ENCODE measurements around the gene GPR61. TPM values are rescaled to one million over a fixed set of nuclear protein-coding genes. Genes with fewer than 3 reads are reported as not detected.

The GPR61 gene
- total RNA-seq, 2 experiments from 2014 or later: 0.53 TPM; not detected in 1

GRCh38 chr1:109530457-109531087 is 9.1 kb upstream of the GPR61 start:
- Mint-ChIP-seq H3K4me1 (peaks cover 22% of the 10 kb centered on the region), H3K9me3 (no peaks in the 10 kb centered on the region), H3K36me3 (ENCODE audit: low read depth) (no peaks in the 10 kb centered on the region), H3K27me3 (peaks cover 10% of the 10 kb centered on the region), H3K4me3 (no peak overlapping the region), H3K27ac (no peak overlapping the region)
- no peak for DNase-seq
- CTCF ChIA-PET: interaction anchor here (1.5 to 17.9 kb wide), 6 partner anchors 12 to 253 kb away, joined by 3 to 779 read pairs (median 22); partner anchors contain the start of genes AMIGO1, ATXN7L2, CYB561D1 and PSMA5
- POLR2A ChIA-PET: interaction anchor here (0.9 to 5.2 kb wide), 7 partner anchors 11 to 45 kb away, joined by 3 to 46 read pairs (median 13); partner anchors contain the start of genes AMIGO1, ATXN7L2, CYB561D1 and GNAI3

GRCh38 chr1:109531380-109531779 is 8.3 kb upstream of the GPR61 start:
- H3K4me3 Mint-ChIP-seq: no peak overlapping the region
- H3K27me3 Mint-ChIP-seq: peaks cover 5% of the 10 kb centered on the region
- peak overlapping the region; percentile 10 for H3K27ac Mint-ChIP-seq
- H3K4me1 Mint-ChIP-seq: peaks cover 22% of the 10 kb centered on the region
- ChIA-PET CTCF (interaction anchor here (0.6 to 17.9 kb wide), 30 partner anchors 9 to 503 kb away, joined by 3 to 779 read pairs (median 8); partner anchors contain the start of genes AHCYL1, AMIGO1, ATXN7L2 and CYB561D1), POLR2A (interaction anchor here (1.0 to 5.2 kb wide), 11 partner anchors 15 to 248 kb away, joined by 3 to 54 read pairs (median 12); partner anchors contain the start of genes AMIGO1, ATXN7L2, CYB561D1 and PSMA5)
- DNase-seq: no peak
- no peaks in the 10 kb centered on the region for H3K9me3 Mint-ChIP-seq
- no peaks in the 10 kb centered on the region for H3K36me3 Mint-ChIP-seq (ENCODE audit: low read depth)

- H3K4me1 Mint-ChIP-seq: peaks cover 22% of the 10 kb centered on the region
- CTCF ChIA-PET: interaction anchor here (0.6 to 17.9 kb wide), 50 partner anchors 9 to 502 kb away, joined by 3 to 779 read pairs (median 5); partner anchors contain the start of genes AHCYL1, AMIGO1, AMPD2 and ATXN7L2
- H3K9me3 Mint-ChIP-seq: no peaks in the 10 kb centered on the region
- H3K27me3 Mint-ChIP-seq: peaks cover 2% of the 10 kb centered on the region
- DNase-seq: no peak
- H3K27ac Mint-ChIP-seq: no peak overlapping the region
- peak overlapping the region; percentile 48 for H3K4me3 Mint-ChIP-seq
- POLR2A ChIA-PET: interaction anchor here (0.7 to 5.2 kb wide), 16 partner anchors 8 to 269 kb away, joined by 3 to 54 read pairs (median 8); partner anchors contain the start of genes AMIGO1, ATXN7L2, CYB561D1 and GNAI3
- no peaks in the 10 kb centered on the region for H3K36me3 Mint-ChIP-seq (ENCODE audit: low read depth)
Measured at GRCh38 chr1:109531826-109532364, 7.8 kb upstream of the GPR61 start.

DNA sequence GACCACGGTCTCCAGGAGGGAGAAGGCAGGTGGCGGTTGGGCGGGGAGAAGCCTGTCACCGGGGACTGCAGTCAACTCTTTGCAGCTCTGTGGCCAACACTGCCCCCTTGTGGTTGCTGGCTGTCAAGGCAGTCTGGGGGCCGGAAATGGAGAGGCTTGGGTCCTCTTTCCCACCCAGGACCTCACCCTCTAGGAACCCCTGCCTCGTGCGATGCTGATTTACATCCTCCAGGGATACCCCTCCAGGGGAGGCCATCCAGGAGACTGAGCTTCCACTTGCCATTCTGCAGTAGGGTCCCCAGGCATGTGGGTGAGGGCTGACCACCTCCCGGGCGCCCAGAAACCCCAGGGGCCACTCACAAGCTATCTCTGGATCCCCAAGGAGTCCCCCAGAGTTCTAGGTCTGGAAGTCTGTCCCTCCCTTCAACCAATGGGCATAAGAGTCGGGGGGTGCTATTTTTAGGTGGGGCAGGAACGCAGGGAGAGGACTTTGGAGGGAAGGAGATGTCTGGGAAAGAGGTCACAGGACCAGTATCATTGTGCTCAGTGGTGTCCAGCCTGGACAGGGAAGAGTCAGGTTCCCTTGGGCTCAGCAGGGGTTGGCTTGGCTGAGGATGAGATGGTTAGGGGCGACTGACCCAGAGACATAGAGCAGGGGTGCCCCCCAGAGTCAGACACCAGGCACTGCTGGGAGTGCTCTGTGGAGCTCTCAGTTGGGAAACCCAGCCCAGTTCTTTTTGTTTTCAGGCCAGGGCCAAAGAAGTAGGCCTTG is 7.1 kb upstream of the GPR61 start:
- CTCF ChIA-PET: interaction anchor here (0.5 to 17.9 kb wide), 59 partner anchors 9 to 502 kb away, joined by 3 to 779 read pairs (median 4); partner anchors contain the start of genes AHCYL1, AMIGO1, AMPD2 and ATXN7L2
- H3K4me1 Mint-ChIP-seq: peaks cover 22% of the 10 kb centered on the region
- POLR2A ChIA-PET: interaction anchor here (0.7 to 5.2 kb wide), 17 partner anchors 9 to 270 kb away, joined by 3 to 54 read pairs (median 7); partner anchors contain the start of genes AMIGO1, ATXN7L2, CYB561D1 and GNAI3
- no peaks in the 10 kb centered on the region for H3K9me3 Mint-ChIP-seq
- H3K36me3 Mint-ChIP-seq (ENCODE audit: low read depth): no peaks in the 10 kb centered on the region
- peak overlapping the region; percentile 48 for H3K4me3 Mint-ChIP-seq
- peak; percentile 92 for DNase-seq
- H3K27me3 Mint-ChIP-seq: no peaks in the 10 kb centered on the region
- H3K27ac Mint-ChIP-seq: peak overlapping the region; percentile 90

- ChIA-PET CTCF (interaction anchor here (0.6 to 17.9 kb wide), 7 partner anchors 11 to 278 kb away, joined by 3 to 779 read pairs (median 22); partner anchors contain the start of genes ATXN7L2, CYB561D1 and SORT1), POLR2A (no interaction called here)
- Mint-ChIP-seq H3K36me3 (ENCODE audit: low read depth) (no peaks in the 10 kb centered on the region), H3K27ac (no peak overlapping the region), H3K4me3 (no peak overlapping the region), H3K27me3 (no peaks in the 10 kb centered on the region), H3K9me3 (no peaks in the 10 kb centered on the region), H3K4me1 (peaks cover 22% of the 10 kb centered on the region)
- no peak for DNase-seq
Measured at GRCh38 chr1:109534307-109534858, 5.3 kb upstream of the GPR61 start.

- Mint-ChIP-seq H3K27me3 (no peaks in the 10 kb centered on the region), H3K9me3 (no peaks in the 10 kb centered on the region), H3K27ac (no peak overlapping the region), H3K4me1 (peaks cover 22% of the 10 kb centered on the region), H3K36me3 (ENCODE audit: low read depth) (no peaks in the 10 kb centered on the region), H3K4me3 (no peak overlapping the region)
- POLR2A ChIA-PET: interaction anchor here (1.1 to 1.3 kb wide), 2 partner anchors 11 to 41 kb away, joined by 3 read pairs; partner anchors contain the start of gene CYB561D1
- no peak for DNase-seq
- CTCF ChIA-PET: interaction anchor here (7.4 to 17.9 kb wide), 2 partner anchors 9 to 40 kb away, joined by 52 to 779 read pairs; partner anchors contain the start of genes ATXN7L2 and CYB561D1
Measured at GRCh38 chr1:109535481-109535880, 4.2 kb upstream of the GPR61 start.

DNA sequence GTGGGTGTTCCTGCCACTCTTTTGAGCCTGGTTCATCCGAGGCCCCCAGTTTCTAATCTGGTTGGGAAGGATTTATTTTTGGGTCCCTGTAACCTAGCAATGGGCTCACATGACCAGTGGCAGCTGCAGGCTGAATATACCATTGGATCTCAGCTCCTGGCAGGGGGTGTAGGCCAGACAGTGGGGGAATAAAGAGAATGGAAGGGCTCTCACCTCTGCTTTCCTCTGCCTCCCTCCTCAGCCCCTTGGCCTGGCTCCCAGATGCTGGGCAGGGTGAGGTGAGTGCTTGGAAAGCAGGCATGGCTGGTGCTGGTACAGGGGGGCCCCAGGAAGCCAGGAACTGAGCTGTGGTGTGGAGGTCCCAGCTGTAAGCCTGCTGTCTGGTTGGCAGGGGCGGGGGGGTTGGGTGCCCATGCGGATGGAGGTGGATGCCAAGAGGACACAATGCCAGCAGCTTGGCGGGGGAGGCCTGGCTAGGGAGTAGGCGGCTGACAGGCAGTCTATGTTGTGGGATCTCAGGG is 3.6 kb upstream of the GPR61 start:
- H3K9me3 Mint-ChIP-seq: no peaks in the 10 kb centered on the region
- H3K27ac Mint-ChIP-seq: no peak overlapping the region
- peaks cover under 1% of the 10 kb centered on the region for H3K27me3 Mint-ChIP-seq
- no peak for DNase-seq
- POLR2A ChIA-PET: interaction anchor here (1.1 to 1.3 kb wide), 2 partner anchors 10 to 42 kb away, joined by 3 read pairs; partner anchors contain the start of gene CYB561D1
- no peaks in the 10 kb centered on the region for H3K36me3 Mint-ChIP-seq (ENCODE audit: low read depth)
- no peak overlapping the region for H3K4me3 Mint-ChIP-seq
- CTCF ChIA-PET: interaction anchor here (7.4 to 17.9 kb wide), 2 partner anchors 9 to 41 kb away, joined by 52 to 779 read pairs; partner anchors contain the start of genes ATXN7L2 and CYB561D1
- H3K4me1 Mint-ChIP-seq: peaks cover 18% of the 10 kb centered on the region

DNA sequence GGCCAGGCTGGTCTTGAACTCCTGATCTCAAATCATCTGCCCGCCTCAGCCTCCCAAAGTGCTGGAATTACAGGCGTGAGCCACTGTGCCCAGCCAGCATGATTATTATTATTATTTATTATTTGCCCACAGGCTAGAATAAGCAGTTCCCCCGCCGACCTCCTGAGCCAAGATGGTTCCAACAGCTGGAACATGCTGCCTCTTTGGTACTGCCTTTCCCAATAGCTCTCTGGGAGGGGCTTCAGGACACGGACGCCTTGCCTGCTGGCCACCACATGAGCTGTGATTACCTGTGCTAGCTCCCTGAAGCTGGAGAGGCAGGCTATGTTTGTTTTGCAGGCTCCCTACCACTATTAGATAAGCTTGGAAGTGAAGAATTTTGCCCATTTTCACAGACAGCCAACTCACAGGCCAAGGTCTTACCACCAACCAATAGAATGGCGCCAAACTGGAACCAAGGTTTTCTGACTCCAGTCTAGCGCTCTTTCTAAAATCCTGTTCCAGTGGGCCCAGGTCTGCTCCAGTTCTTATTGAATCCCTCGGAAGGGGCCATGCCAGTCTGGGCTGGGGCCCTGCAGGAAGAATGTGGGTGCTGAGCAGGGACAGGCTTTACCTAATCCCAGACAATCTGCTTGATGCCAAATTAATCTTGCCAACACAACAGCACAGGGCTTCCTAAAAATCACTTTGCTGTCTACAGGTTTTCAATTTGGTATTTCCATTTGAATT is 2.1 kb upstream of the GPR61 start:
- Mint-ChIP-seq H3K4me3 (no peak overlapping the region), H3K4me1 (peaks cover 3% of the 10 kb centered on the region), H3K27ac (no peak overlapping the region), H3K36me3 (ENCODE audit: low read depth) (no peaks in the 10 kb centered on the region), H3K27me3 (peaks cover 1% of the 10 kb centered on the region), H3K9me3 (no peaks in the 10 kb centered on the region)
- no peak for DNase-seq
- CTCF ChIA-PET: interaction anchor here (1.0 to 17.9 kb wide), 4 partner anchors 7 to 103 kb away, joined by 4 to 779 read pairs (median 38); partner anchors contain the start of genes ATXN7L2, CYB561D1 and GNAI3
- POLR2A ChIA-PET: interaction anchor here (2.2 kb wide), 1 partner anchor 11 kb away, joined by 7 read pairs; the partner anchor contains the start of gene GNAI3

DNA sequence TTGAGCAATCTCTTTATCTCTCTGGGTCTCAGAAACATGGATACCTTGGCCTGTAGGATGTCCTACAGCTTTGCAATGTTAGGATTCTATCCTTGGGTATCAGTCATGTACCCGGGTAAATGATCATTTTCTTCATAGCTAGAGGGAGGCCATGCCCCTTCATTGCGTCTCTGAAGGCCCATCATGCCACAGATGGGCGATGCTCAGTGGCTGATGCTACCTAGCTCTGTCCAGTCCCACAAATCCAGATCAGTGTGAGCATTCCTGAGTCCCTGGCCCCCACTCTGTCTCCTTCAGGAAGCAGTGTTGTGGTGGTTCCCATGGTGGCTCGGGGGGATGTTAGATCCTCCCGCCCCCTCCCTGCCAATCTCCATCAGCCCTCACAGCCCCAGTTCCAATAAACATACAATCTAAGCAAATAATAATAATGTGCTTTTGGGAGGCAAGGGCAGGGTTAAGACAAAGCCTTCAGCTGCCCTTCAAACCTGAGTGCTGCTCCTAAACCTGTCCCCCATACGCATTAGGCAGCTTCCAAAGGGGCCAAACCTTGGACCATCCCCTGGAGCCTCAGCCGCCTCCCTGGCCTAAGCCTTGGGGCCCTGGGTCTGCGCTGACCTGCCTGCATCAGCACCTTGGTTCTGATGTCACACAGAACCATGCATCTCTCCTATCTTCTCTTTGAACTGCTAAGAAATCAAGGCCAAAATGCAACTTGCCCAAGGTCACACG is 681 bp upstream of the GPR61 start:
- CTCF ChIA-PET: interaction anchor here (5.5 to 17.9 kb wide), 3 partner anchors 6 to 101 kb away, joined by 24 to 779 read pairs (median 52); partner anchors contain the start of genes ATXN7L2 and CYB561D1
- Mint-ChIP-seq H3K27ac (no peak overlapping the region), H3K36me3 (ENCODE audit: low read depth) (no peaks in the 10 kb centered on the region)

DNA sequence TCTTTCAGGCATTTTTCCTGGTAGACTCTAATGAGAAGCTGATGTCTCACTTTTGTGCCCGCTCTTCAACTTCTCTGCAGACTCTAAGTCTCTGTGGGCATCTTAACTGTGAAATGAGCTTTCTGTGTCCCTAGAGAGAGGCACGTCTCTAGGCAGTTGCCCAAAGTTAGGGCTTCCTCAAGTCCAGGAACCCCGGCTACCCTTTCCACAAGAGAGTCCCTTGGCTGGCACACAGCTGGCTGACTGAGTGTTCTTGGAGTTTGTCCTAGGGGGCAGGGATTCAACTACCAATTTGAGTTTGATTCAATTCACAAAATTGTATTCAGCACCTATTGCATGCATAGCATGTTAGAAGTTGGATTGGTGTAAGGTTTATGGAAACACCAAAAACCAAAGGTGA is 1.4 kb downstream of the GPR61 start:
- POLR2A ChIA-PET: interaction anchor here (1.2 kb wide), 2 partner anchors 57 to 90 kb away, joined by 3 read pairs; partner anchors contain the start of gene ATXN7L2
- peaks cover 2% of the 10 kb centered on the region for H3K4me1 Mint-ChIP-seq
- no peaks in the 10 kb centered on the region for H3K36me3 Mint-ChIP-seq (ENCODE audit: low read depth)
- no peak for DNase-seq
- peaks cover 1% of the 10 kb centered on the region for H3K27me3 Mint-ChIP-seq
- no peaks in the 10 kb centered on the region for H3K9me3 Mint-ChIP-seq
- CTCF ChIA-PET: interaction anchor here (1.0 to 17.9 kb wide), 7 partner anchors 8 to 470 kb away, joined by 3 to 779 read pairs (median 5); partner anchors contain the start of genes AHCYL1, ATXN7L2 and CYB561D1
- no peak overlapping the region for H3K27ac Mint-ChIP-seq
- no peak overlapping the region for H3K4me3 Mint-ChIP-seq

More for the DNA sequence above, 681 bp upstream of the GPR61 start:
- Mint-ChIP-seq H3K27me3 (peaks cover 1% of the 10 kb centered on the region), H3K4me3 (no peak overlapping the region), H3K9me3 (no peaks in the 10 kb centered on the region), H3K4me1 (no peaks in the 10 kb centered on the region)
- DNase-seq: no peak
- POLR2A ChIA-PET: interaction anchor here (1.6 to 2.2 kb wide), 2 partner anchors 10 to 55 kb away, joined by 4 to 7 read pairs; partner anchors contain the start of genes ATXN7L2 and GNAI3

All from activated CD4-positive, alpha-beta memory T cell treated with anti-CD3 and anti-CD28 coated beads, Interleukin-2, amount 10 ng/mL, durations not matched to agents 7 days and 5 days (primary cell).